Small intestine (tissue), 7 donors: ENCODE data around the gene NFIX. TPM values are rescaled to one million over a fixed set of nuclear protein-coding genes. Genes with fewer than 3 reads are reported as not detected.

Experiments used
- DNase-seq, 2 donors: peaks; one replicate each; pipeline versions ENCODE4 v3.0.0 to v3.0.0-alpha.2; 2013
- FAIRE-seq: peaks from 2 replicates; lab custom pipeline; 2012; peaks lifted over from hg19 to GRCh38; lab: Jason Lieb, UNC
- H3K27ac ChIP-seq, 3 donors: one replicate each; pipeline ENCODE4 v1.5.1; 2013; ENCODE audit warnings: low read length in 2 of 3, mild to moderate bottlenecking in 2 of 3, control low read depth in 1 of 3, inconsistent platforms in 1 of 3, low read depth in 1 of 3, moderate library complexity in 1 of 3
- H3K27me3 ChIP-seq, 3 donors: one replicate each; pipeline ENCODE4 v1.6.1; 2013; ENCODE audit warnings: low read length in 3 of 3, inconsistent platforms in 1 of 3; ENCODE audit not compliant: control insufficient read depth in 3 of 3, insufficient read depth in 3 of 3
- H3K36me3 ChIP-seq, 3 donors: one replicate each; pipeline ENCODE4 v1.6.1; 2013; ENCODE audit warnings: low read length in 3 of 3, inconsistent platforms in 1 of 3, low read depth in 1 of 3, mild to moderate bottlenecking in 1 of 3, moderate library complexity in 1 of 3; ENCODE audit not compliant: control insufficient read depth in 3 of 3, insufficient read depth in 2 of 3
- H3K4me1 ChIP-seq, 3 donors: one replicate each; pipeline ENCODE4 v1.6.1; 2013; ENCODE audit warnings: low read length in 2 of 3, inconsistent platforms in 1 of 3, low read depth in 1 of 3, mild to moderate bottlenecking in 1 of 3, moderate library complexity in 1 of 3; ENCODE audit not compliant: control insufficient read depth in 3 of 3, insufficient read depth in 2 of 3
- H3K4me3 ChIP-seq, 3 donors: one replicate each; pipeline ENCODE4 v1.5.1; 2013; ENCODE audit warnings: low read length in 3 of 3, control low read depth in 1 of 3, inconsistent platforms in 1 of 3, low read depth in 1 of 3, mild to moderate bottlenecking in 1 of 3, moderate library complexity in 1 of 3
- H3K9me3 ChIP-seq, 2 donors: one replicate each; pipeline ENCODE4 v1.6.1; 2013; ENCODE audit warnings: low read depth in 1 of 2, low read length in 1 of 2; ENCODE audit not compliant: control insufficient read depth in 2 of 2, insufficient read depth in 1 of 2
- WGBS, 3 donors: extraction: QIAGEN DNeasy Blood & Tissue Kit; methylation state at CpG; one replicate each; pipeline ENCODE4 v1.1.7; 2013; 5-methylcytosine and 5-hydroxymethylcytosine counted together
- polyA plus RNA-seq, 4 donors: library from polyadenylated mRNA; stranded (reverse) in 3 of 4; unstranded in 1 of 4; fragments of 200-250 nt in 3 of 4; fragments of 120-200 nt in 1 of 4; gene quantifications; one replicate each; pipeline versions ENCODE4 v1.2.1 to v1.2.3, GENCODE V29; 2013
- donor health status: healthy with polysubstance abuse.
- donor health status: control.
- donor health status: control.
- donor health status: Bipolar disorder and iron deficiency.
- donor health status: healthy.

The NFIX gene
- polyA plus RNA-seq, 4 donors = 2.9 to 31.4 (median 10.0) TPM

- H3K27ac ChIP-seq = peak overlapping the region in 1 of 3 donors; percentile 47
- H3K36me3 ChIP-seq = no peaks in the 10 kb centered on the region
- FAIRE-seq (no peak), DNase-seq (no peak)
- H3K4me3 ChIP-seq = no peak overlapping the region
- peaks cover 0 to 31% (median 28%) of the 10 kb centered on the region in 3 donors for H3K4me1 ChIP-seq
- peaks cover 0 to 97% (median 6%) of the 10 kb centered on the region in 3 donors for H3K27me3 ChIP-seq
- H3K9me3 ChIP-seq = peaks cover 0 to 4% of the 10 kb centered on the region in 2 donors
- 52 to 76% (median 72%) methylated on average over 7 of the region's 7 CpGs for WGBS, 3 donors
Measured at GRCh38 chr19:13016245-13016627, 21.0 kb downstream of the NFIX start.

GRCh38 chr19:13016628-13017305 is 21.5 kb downstream of the NFIX start:
- FAIRE-seq (no peak), DNase-seq (no peak)
- peaks cover 0 to 97% (median 6%) of the 10 kb centered on the region in 3 donors for H3K27me3 ChIP-seq
- peaks cover 0 to 33% (median 28%) of the 10 kb centered on the region in 3 donors for H3K4me1 ChIP-seq
- H3K27ac ChIP-seq = peak overlapping the region in 1 of 3 donors; percentile 67
- no peaks in the 10 kb centered on the region for H3K36me3 ChIP-seq
- H3K9me3 ChIP-seq = peaks cover 0 to under 1% of the 10 kb centered on the region in 2 donors
- 46 to 85% (median 84%) methylated on average over 22 of the region's 22 CpGs for WGBS, 3 donors
- no peak overlapping the region for H3K4me3 ChIP-seq

GRCh38 chr19:13017306-13018034 is 22.2 kb downstream of the NFIX start:
- H3K9me3 ChIP-seq = no peaks in the 10 kb centered on the region
- H3K36me3 ChIP-seq = no peaks in the 10 kb centered on the region
- peak overlapping the region in 2 of 3 donors; percentile 32 to 84 for H3K27ac ChIP-seq
- H3K4me1 ChIP-seq = peaks cover 0 to 40% (median 22%) of the 10 kb centered on the region in 3 donors
- FAIRE-seq = no peak
- no peak overlapping the region for H3K4me3 ChIP-seq
- peaks cover 0 to 97% (median 2%) of the 10 kb centered on the region in 3 donors for H3K27me3 ChIP-seq
- DNase-seq = no peak
- WGBS, 3 donors = 57 to 59% (median 58%) methylated on average over 14 of the region's 14 CpGs

GRCh38 chr19:13018035-13018914 is 23.0 kb downstream of the NFIX start:
- WGBS, 3 donors = 57 to 73% (median 65%) methylated on average over 17 to 21 of the region's 21 CpGs
- no peak for FAIRE-seq
- Histone ChIP-seq H3K27me3 (peaks cover 0 to 97% (median 0%) of the 10 kb centered on the region in 3 donors), H3K9me3 (no peaks in the 10 kb centered on the region), H3K36me3 (no peaks in the 10 kb centered on the region), H3K27ac (peak overlapping the region in 2 of 3 donors; percentile 32 to 84), H3K4me3 (no peak overlapping the region), H3K4me1 (peaks cover 0 to 33% (median 17%) of the 10 kb centered on the region in 3 donors)
- no peak for DNase-seq

- Histone ChIP-seq H3K9me3 (peaks cover 0 to 1% of the 10 kb centered on the region in 2 donors), H3K4me3 (no peak overlapping the region), H3K4me1 (peaks cover 0 to 29% (median 17%) of the 10 kb centered on the region in 3 donors), H3K27ac (peak overlapping the region in 1 of 3 donors; percentile 9), H3K36me3 (no peaks in the 10 kb centered on the region), H3K27me3 (peaks cover 0 to 97% (median 0%) of the 10 kb centered on the region in 3 donors)
- DNase-seq (no peak), FAIRE-seq (no peak)
- WGBS, 3 donors = 81 to 85% (median 82%) methylated on average over 4 of the region's 4 CpGs
Measured at GRCh38 chr19:13019332-13019731, 24.1 kb downstream of the NFIX start.

- H3K36me3 ChIP-seq = no peaks in the 10 kb centered on the region
- DNase-seq (no peak), FAIRE-seq (no peak)
- peaks cover 0 to 97% (median 0%) of the 10 kb centered on the region in 3 donors for H3K27me3 ChIP-seq
- 68 to 73% (median 71%) methylated on average over 7 of the region's 7 CpGs for WGBS, 3 donors
- no peak overlapping the region for H3K4me3 ChIP-seq
- peaks cover 0 to 35% (median 10%) of the 10 kb centered on the region in 3 donors for H3K4me1 ChIP-seq
- H3K9me3 ChIP-seq = peaks cover 0 to 4% of the 10 kb centered on the region in 2 donors
- H3K27ac ChIP-seq = peak overlapping the region in 1 of 3 donors; percentile 29
Measured at GRCh38 chr19:13020002-13020414, 24.7 kb downstream of the NFIX start.

- DNase-seq (peak in 1 of 2 donors; percentile 54), FAIRE-seq (no peak)
- Histone ChIP-seq H3K27ac (peak overlapping the region; percentile 27 to 92 (median 67)), H3K4me3 (peak overlapping the region in 2 of 3 donors; percentile 9 to 44), H3K9me3 (peaks cover 0 to 4% of the 10 kb centered on the region in 2 donors), H3K36me3 (no peaks in the 10 kb centered on the region), H3K4me1 (peaks cover 0 to 45% (median 11%) of the 10 kb centered on the region in 3 donors), H3K27me3 (peaks cover 0 to 95% (median 0%) of the 10 kb centered on the region in 3 donors)
- 8 to 26% (median 22%) methylated on average over 22 of the region's 22 CpGs for WGBS, 3 donors
Measured at GRCh38 chr19:13022111-13022858, 27.0 kb downstream of the NFIX start.
